PC-3 (cell line): ENCODE data around the gene SRGAP3. TPM values are rescaled to one million over a fixed set of nuclear protein-coding genes. Genes with fewer than 3 reads are reported as not detected.

Experiments
- ATAC-seq: fragments of 200-7000 bp; cut with Tn5 transposase; 2 replicates; pipeline ENCODE4 v1.9.1; 2020; ENCODE audit warnings: mild to moderate bottlenecking, moderate library complexity
- BruUV-seq: library from RNA; stranded (reverse); fragments of 400-500 nt; replicated peaks from 2 replicates; lab custom pipeline; 2021; lab: Mats Ljungman, UMichigan
- CTCF ChIA-PET: fragments of 300-600 bp; sonication (Branson Sonifier 250); formaldehyde crosslinking; loops from one replicate; lab custom pipeline; 2022; ENCODE audit warnings: antibody characterized with exemption; lab: Charles Lee
- POLR2A ChIA-PET: fragments of 300-600 bp; sonication (Branson Sonifier 250); formaldehyde crosslinking; loops from one replicate; lab custom pipeline; 2022; ENCODE audit warnings: antibody characterized with exemption; ENCODE audit not compliant: unreplicated experiment; lab: Charles Lee
- DNase-seq: peaks from one replicate; pipeline ENCODE4 v3.0.0-alpha.2; 2015
- H2AFZ ChIP-seq: fragments of 300-600 bp; sonication (generic); 2 replicates; pipeline ENCODE4 v1.6.0; 2016; ENCODE audit warnings: antibody characterized with exemption, low read length
- H3F3A ChIP-seq: fragments of 300-600 bp; sonication (generic); one replicate; pipeline ENCODE4 v1.6.0; 2017; ENCODE audit warnings: antibody characterized with exemption, low read length, control low read depth, mild to moderate bottlenecking; ENCODE audit not compliant: unreplicated experiment
- H3K27ac ChIP-seq: fragments of 300-600 bp; sonication (generic); 2 replicates; pipeline ENCODE4 v1.5.1; 2016; ENCODE audit warnings: mild to moderate bottlenecking, low read length
- H3K27me3 ChIP-seq: fragments of 300-600 bp; sonication (generic); 2 replicates; pipeline ENCODE4 v1.6.1; 2016; ENCODE audit warnings: low read length, mixed read lengths
- H3K36me3 ChIP-seq: fragments of 300-600 bp; sonication (generic); 2 replicates; pipeline ENCODE4 v1.6.1; 2016; ENCODE audit warnings: low read depth, mixed run types, low read length, mixed read lengths
- H3K4me1 ChIP-seq: fragments of 300-600 bp; sonication (generic); 2 replicates; pipeline ENCODE4 v1.5.1; 2016; ENCODE audit warnings: low read length; ENCODE audit not compliant: insufficient read depth
- H3K4me2 ChIP-seq: fragments of 300-600 bp; sonication (generic); 2 replicates; pipeline ENCODE4 v1.6.0; 2016; ENCODE audit warnings: low read length
- H3K4me3 ChIP-seq: fragments of 300-600 bp; sonication (generic); 2 replicates; pipeline ENCODE4 v1.5.1; 2016; ENCODE audit warnings: mild to moderate bottlenecking, low read length, mixed read lengths
- H3K79me2 ChIP-seq: fragments of 300-600 bp; sonication (generic); 2 replicates; pipeline ENCODE4 v1.6.1; 2017; ENCODE audit warnings: low read length, mixed read lengths
- H3K9ac ChIP-seq: fragments of 300-600 bp; sonication (generic); 2 replicates; pipeline ENCODE4 v1.6.0; 2016; ENCODE audit warnings: mild to moderate bottlenecking, low read length
- H3K9me2 ChIP-seq: fragments of 300-600 bp; sonication (generic); replicated peaks from 2 replicates; pipeline ENCODE4 v1.6.1; 2016; ENCODE audit warnings: mixed run types, low read length, mixed read lengths
- H3K9me3 ChIP-seq: fragments of 300-600 bp; sonication (generic); 2 replicates; pipeline ENCODE4 v1.6.1; 2016; ENCODE audit warnings: low read length, mixed read lengths
- H4K20me1 ChIP-seq: fragments of 300-600 bp; sonication (generic); 2 replicates; pipeline ENCODE4 v1.6.1; 2016; ENCODE audit warnings: low read length, mixed read lengths
- EZH2 ChIP-seq: fragments of 300-600 bp; sonication (generic); IDR thresholded peaks from one replicate; pipeline ENCODE4 v1.6.1; 2017; ENCODE audit warnings: antibody characterized with exemption, mild to moderate bottlenecking, low read length; ENCODE audit not compliant: unreplicated experiment
- EZH2phosphoT487 ChIP-seq: fragments of 300-600 bp; sonication (generic); IDR thresholded peaks from 2 replicates; pipeline ENCODE4 v1.6.1; 2018; ENCODE audit warnings: mild to moderate bottlenecking, antibody characterized with exemption, low read length, borderline replicate concordance
- intact Hi-C: fragments of 100-400 bp; cut with micrococcal nuclease; formaldehyde crosslinking; loops from 2 replicates; pipeline ENCODE4 v1.9.0; 2023
- total RNA-seq: library from RNA; depleted of rRNA; stranded (reverse); fragments of >200 nt; gene quantifications from 2 replicates; pipeline ENCODE4 v1.2.3, GENCODE V29; 2014
- TF ChIP-seq, protein P1 (sequence below): fragments of 300-600 bp; sonication (generic); conservative IDR thresholded peaks from 2 replicates; pipeline ENCODE4 v1.5.1; 2017; ENCODE audit warnings: antibody characterized with exemption, low read depth, mild to moderate bottlenecking, low read length

Gene SRGAP3
- total RNA-seq, 1 experiment from 2014 or later: 7.5 TPM

DNA sequence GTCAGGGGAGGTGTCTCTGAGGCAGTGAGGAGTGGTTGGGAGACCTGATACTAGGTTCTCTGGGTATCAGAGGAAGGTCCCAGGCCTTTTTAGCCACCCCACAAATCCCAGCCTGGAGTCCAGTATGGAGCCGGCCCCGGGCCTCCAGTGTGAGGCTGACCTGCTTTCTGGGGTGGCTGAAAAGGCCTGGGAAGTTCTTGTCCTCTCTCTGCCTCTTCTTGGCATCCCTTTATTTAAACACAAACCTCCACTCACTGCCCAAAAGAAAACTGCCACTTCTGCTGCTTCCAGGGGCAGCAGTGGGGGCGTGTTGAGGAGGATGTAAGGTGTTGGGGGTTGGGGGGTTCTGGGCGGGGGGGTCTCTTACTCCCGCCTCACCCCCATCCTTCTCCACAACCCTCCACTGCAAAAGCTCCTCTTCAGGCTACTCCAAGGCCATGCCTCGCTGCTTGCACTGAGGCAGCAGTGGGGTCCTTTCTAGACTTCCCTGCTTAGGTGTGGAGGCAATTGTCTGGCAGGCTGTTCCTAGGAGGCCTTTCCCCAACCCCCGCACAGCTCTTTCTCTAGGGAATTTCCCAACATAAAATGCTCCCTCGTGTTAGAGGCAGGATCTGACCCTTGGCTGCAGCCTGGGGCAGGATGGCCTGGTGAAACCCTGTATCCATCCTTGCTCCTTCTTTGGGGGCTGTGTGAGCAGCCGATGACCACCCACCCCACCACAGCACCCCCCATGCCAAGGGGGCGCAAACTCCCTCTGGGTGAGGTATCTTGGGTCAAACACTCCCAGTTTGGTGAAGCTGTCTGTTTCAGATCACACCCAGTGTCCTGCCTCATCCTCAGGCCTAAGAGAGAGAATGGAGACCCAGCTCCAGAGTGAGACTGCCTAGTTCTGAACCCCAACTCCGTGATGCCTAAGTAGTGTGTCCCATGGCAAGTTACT lies 274.1 kb downstream of the SRGAP3 start:
- BruUV-seq: no TSS peak
- ChIA-PET CTCF (interaction anchor here (0.6 kb wide), 1 partner anchor 329 kb away, joined by 4 read pairs; no protein-coding TSS in a partner anchor), POLR2A (no interaction called here)
- Histone ChIP-seq H3K27me3 (peaks cover 3% of the 10 kb centered on the region; the same call in 1 of the 2 replicates), H3F3A (no peaks in the 10 kb centered on the region), H3K4me3 (no peak overlapping the region), H3K36me3 (no peaks in the 10 kb centered on the region), H3K9me2 (no peaks in the 10 kb centered on the region), H3K4me2 (no peak overlapping the region), H3K9ac (no peak overlapping the region), H2AFZ (no peak overlapping the region), H3K9me3 (no peaks in the 10 kb centered on the region), H3K27ac (no peak overlapping the region), H3K79me2 (no peaks in the 10 kb centered on the region), H3K4me1 (no peaks in the 10 kb centered on the region), H4K20me1 (no peaks in the 10 kb centered on the region)
- intact Hi-C loops: no loop called here
- ATAC-seq (no peak), DNase-seq (no peak)
- TF ChIP-seq EZH2 (no peak), EZH2phosphoT487 (no peak)
- TF ChIP-seq, protein P1, sequence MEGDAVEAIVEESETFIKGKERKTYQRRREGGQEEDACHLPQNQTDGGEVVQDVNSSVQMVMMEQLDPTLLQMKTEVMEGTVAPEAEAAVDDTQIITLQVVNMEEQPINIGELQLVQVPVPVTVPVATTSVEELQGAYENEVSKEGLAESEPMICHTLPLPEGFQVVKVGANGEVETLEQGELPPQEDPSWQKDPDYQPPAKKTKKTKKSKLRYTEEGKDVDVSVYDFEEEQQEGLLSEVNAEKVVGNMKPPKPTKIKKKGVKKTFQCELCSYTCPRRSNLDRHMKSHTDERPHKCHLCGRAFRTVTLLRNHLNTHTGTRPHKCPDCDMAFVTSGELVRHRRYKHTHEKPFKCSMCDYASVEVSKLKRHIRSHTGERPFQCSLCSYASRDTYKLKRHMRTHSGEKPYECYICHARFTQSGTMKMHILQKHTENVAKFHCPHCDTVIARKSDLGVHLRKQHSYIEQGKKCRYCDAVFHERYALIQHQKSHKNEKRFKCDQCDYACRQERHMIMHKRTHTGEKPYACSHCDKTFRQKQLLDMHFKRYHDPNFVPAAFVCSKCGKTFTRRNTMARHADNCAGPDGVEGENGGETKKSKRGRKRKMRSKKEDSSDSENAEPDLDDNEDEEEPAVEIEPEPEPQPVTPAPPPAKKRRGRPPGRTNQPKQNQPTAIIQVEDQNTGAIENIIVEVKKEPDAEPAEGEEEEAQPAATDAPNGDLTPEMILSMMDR: no peak

DNA sequence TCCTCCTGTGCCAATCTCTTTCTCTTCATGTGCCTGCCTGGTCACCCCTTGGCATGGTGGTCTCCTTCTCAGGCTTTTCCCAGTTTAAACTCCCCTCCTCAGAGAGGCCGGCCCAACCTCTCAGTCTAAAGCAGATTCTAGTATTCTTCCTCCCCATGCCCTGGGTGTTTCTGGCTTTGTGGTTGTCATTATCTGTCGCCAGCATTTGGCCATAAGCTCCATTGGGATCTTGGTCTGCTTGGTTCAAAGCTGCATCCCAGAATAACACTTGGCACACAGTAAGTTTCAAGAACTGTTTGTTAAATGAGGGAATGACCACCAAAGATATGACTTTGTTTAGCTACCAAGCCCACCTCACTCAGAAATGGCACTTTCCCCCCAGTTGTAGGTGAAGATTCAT lies 275.0 kb downstream of the SRGAP3 start:
- TF ChIP-seq EZH2 (no peak), EZH2phosphoT487 (no peak)
- TF ChIP-seq, protein P1: no peak
- ChIA-PET POLR2A (no interaction called here), CTCF (interaction anchor here (0.6 kb wide), 1 partner anchor 330 kb away, joined by 4 read pairs; no protein-coding TSS in a partner anchor)
- Histone ChIP-seq H3K9me3 (no peaks in the 10 kb centered on the region), H4K20me1 (no peaks in the 10 kb centered on the region), H3K79me2 (no peaks in the 10 kb centered on the region), H3K9ac (no peak overlapping the region), H3K27ac (no peak overlapping the region), H3K4me1 (no peaks in the 10 kb centered on the region), H3K4me3 (no peak overlapping the region), H3F3A (no peaks in the 10 kb centered on the region), H3K27me3 (no peaks in the 10 kb centered on the region), H3K36me3 (no peaks in the 10 kb centered on the region), H3K4me2 (no peak overlapping the region), H3K9me2 (no peaks in the 10 kb centered on the region), H2AFZ (no peak overlapping the region)
- ATAC-seq (no peak), DNase-seq (no peak)
- intact Hi-C loops: no loop called here
- BruUV-seq: no TSS peak
